SW480 (cell line): ENCODE results near the gene GPC6.

Experiments
- DNase-seq: peaks from one replicate; pipeline ENCODE4 v3.0.0-alpha.2; 2016; ENCODE audit warnings: low spot score

The GPC6 gene

GRCh38 chr13:94248454-94249228 is 1022.0 kb downstream of the GPC6 start:
- no peak for DNase-seq

DNA sequence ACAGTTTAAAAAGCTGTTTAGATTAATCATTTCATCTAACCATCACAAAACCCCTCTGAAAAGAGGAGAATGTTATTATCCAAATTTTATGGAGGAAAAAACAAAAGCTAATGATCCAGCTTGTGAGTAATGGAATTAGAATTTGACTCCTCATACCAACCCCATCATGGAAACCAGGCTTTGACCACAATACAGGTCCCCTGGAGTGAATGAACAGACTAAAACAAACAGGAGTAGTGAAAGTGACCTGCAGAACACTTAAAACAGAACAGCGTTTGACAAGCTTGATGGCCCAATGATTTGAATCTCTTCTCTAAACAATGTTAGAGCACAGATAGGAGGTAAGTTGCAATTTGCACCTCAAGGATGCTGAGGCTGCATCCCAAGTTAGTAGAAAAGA is 1022.9 kb downstream of the GPC6 start:
- DNase-seq = peak; percentile 54

DNA sequence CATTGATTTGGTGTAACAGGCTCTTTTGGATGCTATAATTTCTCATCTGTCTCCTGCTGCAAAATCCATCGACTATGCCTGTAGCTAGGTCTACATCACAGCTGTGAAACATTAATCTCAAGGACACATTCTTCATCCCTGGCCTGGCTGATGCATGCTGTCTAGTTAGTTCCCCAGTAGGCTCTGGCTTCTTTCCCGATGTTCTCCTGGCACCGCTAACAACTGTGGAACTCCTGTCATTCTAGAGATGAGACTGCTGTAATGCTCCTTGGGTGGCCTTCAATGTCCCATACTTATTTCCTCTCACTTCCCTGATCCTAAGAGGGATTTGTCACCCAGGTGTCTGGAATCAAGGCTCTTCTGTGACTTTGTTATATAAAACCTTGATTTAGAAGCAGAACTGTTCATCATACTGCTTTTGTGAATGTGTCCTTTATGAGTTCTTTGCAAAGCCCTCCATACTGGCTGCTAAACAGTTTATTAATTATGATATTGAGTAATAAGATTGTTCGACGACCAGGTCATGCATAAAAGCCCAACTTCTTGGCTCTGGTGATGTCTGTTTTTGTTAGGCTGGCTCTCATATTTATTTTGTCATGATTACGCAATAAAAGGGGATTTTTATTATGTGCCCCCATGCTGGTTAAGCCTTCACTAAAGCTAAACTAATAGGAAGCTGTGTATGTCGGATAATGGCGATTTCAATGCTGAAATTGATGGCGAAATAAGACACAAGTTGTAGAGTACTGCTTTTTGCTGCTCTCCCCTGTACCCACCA is 1025.4 kb downstream of the GPC6 start:
- no peak for DNase-seq

DNA sequence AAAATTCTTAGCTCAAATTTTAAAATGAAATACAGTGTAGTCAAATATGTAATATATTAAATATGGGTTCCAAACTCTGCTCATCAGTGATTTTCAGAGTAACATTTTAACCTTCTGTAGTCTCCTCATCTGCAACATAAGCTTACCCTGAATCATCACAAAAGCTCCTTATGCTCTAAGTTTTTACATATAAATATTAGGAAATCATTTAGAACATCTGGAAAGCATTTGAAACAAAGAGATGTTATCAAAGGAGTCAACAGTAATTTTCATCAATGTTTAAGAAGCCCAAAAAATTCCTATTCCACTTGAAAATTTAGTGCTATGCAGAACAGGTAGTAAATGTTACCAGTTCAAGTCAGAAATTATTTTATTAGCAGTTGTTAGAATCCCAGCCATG is 1028.1 kb downstream of the GPC6 start:
- no peak for DNase-seq

- no peak for DNase-seq
Measured at GRCh38 chr13:94256721-94257120, 1030.1 kb downstream of the GPC6 start.

GRCh38 chr13:94259984-94260383 is 1033.4 kb downstream of the GPC6 start:
- DNase-seq = no peak

GRCh38 chr13:94261163-94261562 is 1034.6 kb downstream of the GPC6 start:
- no peak for DNase-seq

GRCh38 chr13:94263038-94263437 is 1036.4 kb downstream of the GPC6 start:
- DNase-seq = no peak

GRCh38 chr13:94267581-94268366 is 1041.2 kb downstream of the GPC6 start:
- no peak for DNase-seq

DNA sequence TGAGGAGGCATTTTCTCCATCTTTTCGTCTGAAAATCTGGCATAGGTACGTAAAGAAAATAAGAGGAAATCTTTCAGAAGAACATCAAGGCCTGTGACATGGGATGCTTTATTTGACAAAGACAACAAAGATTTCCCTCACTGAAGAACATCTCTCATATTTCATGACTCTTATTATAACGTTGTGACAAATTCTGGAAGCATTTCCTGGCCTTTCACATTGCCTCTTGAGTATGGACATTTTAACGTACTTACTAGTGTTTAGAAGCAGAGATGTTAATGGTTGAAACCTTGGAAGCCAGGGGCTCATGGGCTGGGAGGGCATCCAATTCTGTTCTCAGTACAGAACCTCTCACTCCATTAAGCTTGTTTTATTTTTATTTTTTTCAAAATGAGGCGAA is 1042.1 kb downstream of the GPC6 start:
- no peak for DNase-seq

DNA sequence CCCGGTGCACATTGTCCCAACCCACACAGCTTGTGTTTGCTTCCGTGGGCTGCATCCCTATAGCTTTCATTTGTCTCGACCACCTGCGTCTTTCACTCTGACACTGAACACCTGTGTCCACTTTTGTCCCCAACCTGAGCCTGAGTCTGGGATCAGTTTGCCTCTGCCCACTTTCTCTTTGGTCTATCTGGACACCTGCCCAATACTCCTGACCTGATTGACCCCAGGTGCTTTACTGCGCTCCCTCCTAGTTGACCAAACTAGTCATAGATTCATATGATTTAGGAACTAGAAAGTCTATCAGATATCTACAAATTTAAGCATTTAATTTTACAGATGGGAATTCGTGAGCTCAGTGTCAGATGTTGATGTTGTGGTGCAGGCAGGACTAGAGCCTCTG is 1043.0 kb downstream of the GPC6 start:
- no peak for DNase-seq

DNA sequence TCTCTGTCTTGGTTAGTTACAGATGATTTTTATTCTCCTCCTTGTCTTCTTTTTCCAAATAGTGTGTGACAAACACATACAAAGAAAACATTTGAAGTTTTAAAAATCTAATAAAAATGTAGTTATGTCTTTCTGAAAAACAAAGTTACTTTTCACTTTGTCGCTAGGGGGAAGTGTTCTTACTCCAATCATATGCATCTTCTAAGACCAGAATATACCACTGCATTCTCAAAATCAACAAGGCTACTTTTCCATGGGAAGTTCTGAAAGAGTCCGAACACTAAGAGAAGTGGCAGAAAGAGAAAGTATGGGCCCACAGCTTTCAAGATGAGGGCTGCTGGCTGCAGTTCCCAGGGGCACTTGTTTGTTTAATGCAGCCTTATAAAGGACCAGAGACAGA is 1043.9 kb downstream of the GPC6 start:
- DNase-seq = no peak

- no peak for DNase-seq
Measured at GRCh38 chr13:94272038-94272437, 1045.4 kb downstream of the GPC6 start.

DNA sequence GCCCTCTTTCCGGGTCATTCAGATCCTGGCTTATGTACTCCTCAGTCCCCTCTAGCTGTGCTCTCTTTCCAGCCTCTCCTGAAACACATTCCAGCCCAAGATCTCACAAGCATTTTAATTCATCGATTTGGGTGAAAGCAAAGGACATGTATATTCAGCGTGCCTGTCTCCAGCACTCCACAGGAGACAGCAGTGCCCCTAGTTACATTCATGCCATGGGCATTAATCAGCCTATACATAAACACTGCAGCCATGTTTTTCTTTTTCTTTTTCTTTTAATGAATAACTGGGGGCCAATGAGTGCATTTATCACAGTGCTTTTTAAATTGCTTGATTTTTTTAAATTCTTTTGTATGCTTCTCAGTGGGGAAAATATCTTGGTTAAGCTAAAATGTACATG is 1053.7 kb downstream of the GPC6 start:
- DNase-seq = no peak

- no peak for DNase-seq
Measured at GRCh38 chr13:94280845-94281244, 1054.2 kb downstream of the GPC6 start.

DNA sequence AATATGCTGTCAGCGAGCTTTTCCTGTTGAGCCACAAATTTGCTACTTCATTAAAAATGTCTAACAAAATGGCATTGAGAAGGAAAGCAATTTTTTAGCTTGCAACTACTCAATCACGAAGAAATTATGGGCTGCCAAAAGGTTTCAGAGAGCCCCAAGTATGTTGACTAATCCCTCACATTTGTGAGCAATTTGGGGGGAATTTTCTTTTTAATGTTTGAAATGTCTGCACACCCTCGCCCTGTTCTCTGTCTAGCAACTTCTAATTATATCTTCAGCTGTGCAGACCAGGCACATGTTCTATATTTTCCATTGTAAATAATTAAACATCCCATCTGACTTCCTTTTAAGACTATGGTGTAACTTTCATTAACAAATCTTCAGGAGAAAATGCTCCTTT is 1060.0 kb downstream of the GPC6 start:
- no peak for DNase-seq

GRCh38 chr13:94291631-94292322 is 1065.2 kb downstream of the GPC6 start:
- DNase-seq = no peak

DNA sequence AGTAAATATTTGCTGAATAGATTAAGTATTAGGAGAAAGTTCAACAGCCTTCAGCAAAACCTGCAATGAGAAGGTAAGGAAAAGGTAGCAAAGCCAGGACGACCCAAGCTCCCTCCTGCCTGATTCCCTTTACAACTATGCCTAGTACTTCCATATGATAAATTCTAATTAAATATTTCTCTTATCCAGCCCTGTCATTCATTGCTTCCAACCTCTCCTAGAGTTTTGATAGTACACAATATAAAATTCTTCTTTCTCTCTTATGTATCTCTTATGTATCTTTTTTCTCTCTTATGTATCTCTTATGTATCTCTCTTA is 1065.7 kb downstream of the GPC6 start:
- DNase-seq = no peak

- no peak for DNase-seq
Measured at GRCh38 chr13:94296471-94296870, 1069.9 kb downstream of the GPC6 start.

DNA sequence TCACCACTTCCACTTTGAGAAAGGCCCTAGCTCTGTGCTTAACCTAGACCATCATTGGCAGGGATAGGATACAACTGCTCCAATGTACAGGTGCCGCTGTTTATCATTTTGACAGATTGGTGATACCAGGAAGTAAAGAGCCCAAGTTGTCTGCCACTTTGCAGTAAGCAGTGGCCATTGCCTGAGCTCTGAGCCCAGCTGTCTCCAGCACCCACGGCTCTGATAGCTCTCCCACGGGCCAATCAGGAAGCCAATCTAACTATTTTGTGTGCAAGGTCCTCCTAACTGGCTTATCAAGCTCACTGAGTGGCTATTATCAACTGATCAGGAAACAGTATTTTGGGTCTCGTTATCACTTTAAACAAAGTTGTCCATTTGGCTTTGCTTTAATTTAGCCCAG is 1071.7 kb downstream of the GPC6 start:
- DNase-seq = no peak

GRCh38 chr13:94300401-94300800 is 1073.8 kb downstream of the GPC6 start:
- DNase-seq = no peak

- no peak for DNase-seq
Measured at GRCh38 chr13:94301487-94301886, 1074.9 kb downstream of the GPC6 start.
